GM13977 (cell line): ENCODE data around the gene KRT28.

Experiments used
- DNase-seq: peaks from one replicate; pipeline ENCODE4 v3.0.0; 2012; ENCODE audit warnings: low spot score
- in situ Hi-C: fragments of 300-500 bp; cut with MboI; formaldehyde crosslinking; loops from one replicate; pipeline ENCODE4 v1.12.0; 2022; ENCODE audit warnings: low sequenced_read_pairs, low pct_unique_long_range_greater_than_20kb, mixed read lengths, inconsistent platforms; ENCODE audit not compliant: unreplicated experiment
- TF ChIP-seq, protein P1 (sequence below): IDR thresholded peaks from 2 replicates; pipeline ENCODE4 v1.5.1; 2012; ENCODE audit warnings: mild to moderate bottlenecking, control low read depth; ENCODE audit not compliant: insufficient read depth; ENCODE audit errors: extremely low read depth, missing control alignments

Gene KRT28

GRCh38 chr17:40836020-40836419, 36.3 kb upstream of the KRT28 start:
- in situ Hi-C loops: no loop called here
- TF ChIP-seq, protein P1, sequence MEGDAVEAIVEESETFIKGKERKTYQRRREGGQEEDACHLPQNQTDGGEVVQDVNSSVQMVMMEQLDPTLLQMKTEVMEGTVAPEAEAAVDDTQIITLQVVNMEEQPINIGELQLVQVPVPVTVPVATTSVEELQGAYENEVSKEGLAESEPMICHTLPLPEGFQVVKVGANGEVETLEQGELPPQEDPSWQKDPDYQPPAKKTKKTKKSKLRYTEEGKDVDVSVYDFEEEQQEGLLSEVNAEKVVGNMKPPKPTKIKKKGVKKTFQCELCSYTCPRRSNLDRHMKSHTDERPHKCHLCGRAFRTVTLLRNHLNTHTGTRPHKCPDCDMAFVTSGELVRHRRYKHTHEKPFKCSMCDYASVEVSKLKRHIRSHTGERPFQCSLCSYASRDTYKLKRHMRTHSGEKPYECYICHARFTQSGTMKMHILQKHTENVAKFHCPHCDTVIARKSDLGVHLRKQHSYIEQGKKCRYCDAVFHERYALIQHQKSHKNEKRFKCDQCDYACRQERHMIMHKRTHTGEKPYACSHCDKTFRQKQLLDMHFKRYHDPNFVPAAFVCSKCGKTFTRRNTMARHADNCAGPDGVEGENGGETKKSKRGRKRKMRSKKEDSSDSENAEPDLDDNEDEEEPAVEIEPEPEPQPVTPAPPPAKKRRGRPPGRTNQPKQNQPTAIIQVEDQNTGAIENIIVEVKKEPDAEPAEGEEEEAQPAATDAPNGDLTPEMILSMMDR: no peak
- no peak for DNase-seq

DNA sequence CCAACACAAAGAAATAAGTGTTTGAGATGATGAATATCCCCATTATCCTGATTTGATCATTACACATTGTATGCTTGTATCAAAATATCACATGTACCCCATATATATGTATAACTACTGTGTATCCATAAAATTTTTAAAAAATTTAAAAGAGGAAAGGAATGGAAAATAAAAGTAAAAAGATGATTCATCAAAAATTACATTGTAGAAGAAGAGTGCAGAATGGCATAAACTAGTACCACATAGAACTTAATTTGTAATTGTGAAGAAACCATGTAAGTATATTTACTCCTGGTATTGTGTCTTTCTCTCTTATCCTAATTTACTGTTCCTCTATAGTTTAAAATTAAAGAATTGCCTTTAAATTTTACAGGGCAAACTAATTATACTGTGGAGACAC, 34.1 kb upstream of the KRT28 start:
- TF ChIP-seq, protein P1: no peak
- in situ Hi-C loops: no loop called here
- no peak for DNase-seq

DNA sequence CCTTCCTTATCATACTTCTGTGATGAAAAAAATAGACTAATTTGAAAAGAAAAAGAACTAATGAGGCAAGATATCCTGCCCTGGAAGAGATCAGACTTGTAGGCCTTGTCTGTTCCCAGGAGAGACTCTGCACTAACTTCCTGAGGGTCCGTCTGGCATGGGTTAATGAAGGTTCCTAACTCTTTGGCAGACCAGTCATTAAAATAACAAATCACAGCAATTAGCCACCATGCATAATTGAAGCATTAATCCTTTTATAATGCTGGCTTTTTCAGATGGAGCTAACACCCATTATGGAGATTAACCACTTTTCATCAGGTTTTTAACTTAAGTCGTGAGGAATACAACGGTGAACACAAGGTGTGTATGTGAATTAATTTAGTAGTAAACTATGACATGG, 33.1 kb upstream of the KRT28 start:
- TF ChIP-seq, protein P1: no peak
- DNase-seq: no peak
- in situ Hi-C loops: no loop called here

GRCh38 chr17:40830085-40830776, 30.5 kb upstream of the KRT28 start:
- no peak for DNase-seq
- TF ChIP-seq, protein P1: no peak
- in situ Hi-C loops: no loop called here

DNA sequence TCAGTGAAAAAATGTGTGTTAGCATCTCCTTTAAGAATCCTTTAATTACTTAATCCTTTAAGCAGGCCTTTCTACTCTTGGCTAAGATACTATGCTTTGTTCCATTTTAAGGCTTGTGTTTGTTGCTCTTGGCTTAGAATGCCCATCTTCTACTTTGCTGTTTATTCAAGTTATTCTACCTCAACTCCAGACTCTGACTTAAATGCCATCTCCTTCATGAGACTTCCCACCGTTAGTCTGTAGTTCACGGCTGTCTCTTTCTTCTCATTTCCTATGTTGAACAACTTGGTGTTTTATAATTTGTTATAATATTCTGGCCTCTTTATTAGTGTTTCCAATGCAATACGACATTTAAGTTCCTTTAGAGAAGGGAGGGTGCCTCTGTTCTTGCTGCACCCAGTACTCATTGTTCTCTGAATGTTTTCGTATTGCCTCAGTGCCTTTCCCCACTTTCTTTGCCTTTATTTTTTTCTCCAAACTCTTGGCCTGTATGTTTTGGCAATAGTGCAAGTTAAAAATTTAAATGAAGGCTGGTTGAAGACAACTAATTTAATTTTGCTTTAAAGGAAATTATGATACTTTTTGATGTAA, 28.8 kb upstream of the KRT28 start:
- no peak for DNase-seq
- in situ Hi-C loops: no loop called here
- TF ChIP-seq, protein P1: no peak

DNA sequence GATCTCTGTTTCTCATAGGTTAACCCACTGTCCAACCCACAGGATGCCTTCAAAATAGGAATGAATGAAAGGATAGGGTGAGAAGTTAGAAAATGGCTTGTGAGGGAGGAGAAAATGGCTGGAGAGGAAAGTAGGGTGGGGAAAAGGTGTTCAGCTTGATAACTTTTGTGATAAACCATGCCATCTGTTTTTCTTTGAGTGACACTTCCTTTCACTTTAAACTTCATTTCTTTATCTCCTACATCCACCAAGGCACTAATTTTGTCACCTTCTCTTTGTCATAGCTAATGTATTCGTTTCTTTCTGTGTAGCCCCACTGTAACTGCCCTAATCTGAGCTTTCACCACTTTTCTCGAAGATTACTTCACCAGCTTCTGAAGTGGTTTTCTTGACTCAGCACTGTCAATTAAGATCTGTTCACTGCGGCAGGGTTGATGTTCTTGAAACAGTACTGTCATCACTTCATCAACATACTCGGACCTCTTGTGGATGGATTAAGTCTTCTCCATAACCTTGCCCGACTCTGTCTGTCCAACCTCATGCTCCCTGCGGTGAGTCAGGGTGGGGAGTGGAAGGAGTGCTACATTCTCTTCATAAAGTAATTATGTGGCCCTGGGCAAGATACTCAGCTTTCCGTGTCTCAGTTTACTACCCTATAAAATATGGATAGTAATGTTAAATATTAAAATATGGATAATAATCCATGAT, 28.1 kb upstream of the KRT28 start:
- TF ChIP-seq, protein P1: no peak
- no peak for DNase-seq
- in situ Hi-C loops: no loop called here
